ENCODE measurements around the gene GUCY2C. TPM values are rescaled to one million over a fixed set of nuclear protein-coding genes. Genes with fewer than 3 reads are reported as not detected.

The GUCY2C gene
- total and polyA plus RNA-seq, 10 of the 15 experiments (the other 5 are each of a cell fraction or from before 2014, with no cell fraction given), result 0.08 to 0.60 (median 0.17) TPM

DNA sequence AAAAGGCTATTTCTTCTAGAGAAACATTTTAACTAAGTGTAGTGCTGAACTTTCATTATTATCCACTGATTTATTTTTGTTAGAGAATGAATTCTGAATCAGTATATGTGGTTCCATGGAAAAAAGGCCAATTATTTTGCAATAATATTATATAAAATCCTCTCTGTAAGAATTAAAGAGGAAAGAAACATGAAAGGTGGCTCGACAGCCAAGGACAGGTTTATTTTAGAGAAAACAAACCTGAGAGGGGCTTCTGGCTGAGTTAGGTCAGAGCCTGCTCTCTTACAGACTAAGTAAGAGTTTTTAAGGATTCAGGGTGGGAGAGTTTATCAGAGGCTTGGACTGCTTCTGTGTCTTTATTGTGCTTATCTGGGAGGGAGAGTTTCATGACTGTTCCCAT is 46.7 kb upstream of the GUCY2C start (continued):
- TF ChIP-seq, protein P1, sequence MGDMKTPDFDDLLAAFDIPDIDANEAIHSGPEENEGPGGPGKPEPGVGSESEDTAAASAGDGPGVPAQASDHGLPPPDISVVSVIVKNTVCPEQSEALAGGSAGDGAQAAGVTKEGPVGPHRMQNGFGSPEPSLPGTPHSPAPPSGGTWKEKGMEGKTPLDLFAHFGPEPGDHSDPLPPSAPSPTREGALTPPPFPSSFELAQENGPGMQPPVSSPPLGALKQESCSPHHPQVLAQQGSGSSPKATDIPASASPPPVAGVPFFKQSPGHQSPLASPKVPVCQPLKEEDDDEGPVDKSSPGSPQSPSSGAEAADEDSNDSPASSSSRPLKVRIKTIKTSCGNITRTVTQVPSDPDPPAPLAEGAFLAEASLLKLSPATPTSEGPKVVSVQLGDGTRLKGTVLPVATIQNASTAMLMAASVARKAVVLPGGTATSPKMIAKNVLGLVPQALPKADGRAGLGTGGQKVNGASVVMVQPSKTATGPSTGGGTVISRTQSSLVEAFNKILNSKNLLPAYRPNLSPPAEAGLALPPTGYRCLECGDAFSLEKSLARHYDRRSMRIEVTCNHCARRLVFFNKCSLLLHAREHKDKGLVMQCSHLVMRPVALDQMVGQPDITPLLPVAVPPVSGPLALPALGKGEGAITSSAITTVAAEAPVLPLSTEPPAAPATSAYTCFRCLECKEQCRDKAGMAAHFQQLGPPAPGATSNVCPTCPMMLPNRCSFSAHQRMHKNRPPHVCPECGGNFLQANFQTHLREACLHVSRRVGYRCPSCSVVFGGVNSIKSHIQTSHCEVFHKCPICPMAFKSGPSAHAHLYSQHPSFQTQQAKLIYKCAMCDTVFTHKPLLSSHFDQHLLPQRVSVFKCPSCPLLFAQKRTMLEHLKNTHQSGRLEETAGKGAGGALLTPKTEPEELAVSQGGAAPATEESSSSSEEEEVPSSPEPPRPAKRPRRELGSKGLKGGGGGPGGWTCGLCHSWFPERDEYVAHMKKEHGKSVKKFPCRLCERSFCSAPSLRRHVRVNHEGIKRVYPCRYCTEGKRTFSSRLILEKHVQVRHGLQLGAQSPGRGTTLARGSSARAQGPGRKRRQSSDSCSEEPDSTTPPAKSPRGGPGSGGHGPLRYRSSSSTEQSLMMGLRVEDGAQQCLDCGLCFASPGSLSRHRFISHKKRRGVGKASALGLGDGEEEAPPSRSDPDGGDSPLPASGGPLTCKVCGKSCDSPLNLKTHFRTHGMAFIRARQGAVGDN (IDR thresholded peaks at IDR 0.05), result no peak
- TF ChIP-seq TCF7 (IDR thresholded peaks at IDR 0.05; ENCODE audit: borderline replicate concordance) (no peak), ETV6 (conservative IDR thresholded peaks at IDR 0.05 in 1 of 2, IDR thresholded peaks at IDR 0.05 in 1 of 2; ENCODE audit: borderline replicate concordance in 1 of 2, low read depth in 1 of 2) (no peak), CEBPB (IDR thresholded peaks at IDR 0.05; ENCODE audit: borderline replicate concordance in 1 of 2, low read depth in 2 of 2, low read length in 2 of 2) (no peak), SRF (IDR thresholded peaks at IDR 0.05; ENCODE audit: low read depth in 2 of 2, low read length in 2 of 2) (no peak), WRNIP1 (IDR thresholded peaks at IDR 0.05; ENCODE audit: borderline replicate concordance, low read depth, low read length) (no peak), NBN (IDR thresholded peaks at IDR 0.05) (no peak), STAT3 (IDR thresholded peaks at IDR 0.05; ENCODE audit: low read depth, low read length) (no peak), JUND (IDR thresholded peaks at IDR 0.05; ENCODE audit: low read depth, low read length) (no peak), RCOR1 (conservative IDR thresholded peaks at IDR 0.05; ENCODE audit: low read depth, low read length) (no peak)
- TF ChIP-seq, protein P2, sequence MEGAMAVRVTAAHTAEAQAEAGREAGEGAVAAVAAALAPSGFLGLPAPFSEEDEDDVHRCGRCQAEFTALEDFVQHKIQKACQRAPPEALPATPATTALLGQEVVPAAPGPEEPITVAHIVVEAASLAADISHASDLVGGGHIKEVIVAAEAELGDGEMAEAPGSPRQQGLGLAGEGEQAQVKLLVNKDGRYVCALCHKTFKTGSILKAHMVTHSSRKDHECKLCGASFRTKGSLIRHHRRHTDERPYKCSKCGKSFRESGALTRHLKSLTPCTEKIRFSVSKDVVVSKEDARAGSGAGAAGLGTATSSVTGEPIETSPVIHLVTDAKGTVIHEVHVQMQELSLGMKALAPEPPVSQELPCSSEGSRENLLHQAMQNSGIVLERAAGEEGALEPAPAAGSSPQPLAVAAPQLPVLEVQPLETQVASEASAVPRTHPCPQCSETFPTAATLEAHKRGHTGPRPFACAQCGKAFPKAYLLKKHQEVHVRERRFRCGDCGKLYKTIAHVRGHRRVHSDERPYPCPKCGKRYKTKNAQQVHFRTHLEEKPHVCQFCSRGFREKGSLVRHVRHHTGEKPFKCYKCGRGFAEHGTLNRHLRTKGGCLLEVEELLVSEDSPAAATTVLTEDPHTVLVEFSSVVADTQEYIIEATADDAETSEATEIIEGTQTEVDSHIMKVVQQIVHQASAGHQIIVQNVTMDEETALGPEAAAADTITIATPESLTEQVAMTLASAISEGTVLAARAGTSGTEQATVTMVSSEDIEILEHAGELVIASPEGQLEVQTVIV (IDR thresholded peaks at IDR 0.05; ENCODE audit: borderline replicate concordance, partially characterized antibody), result no peak

Measured in GM12878 (cell line).